HG02642 (cell line): Measurements from ENCODE around the gene CXADR.

Source experiments
- ATAC-seq: cut with Tn5 transposase; IDR thresholded peaks from one replicate; pipeline ENCODE4 v1.9.1; 2021; ENCODE audit warnings: mild to moderate bottlenecking; ENCODE audit not compliant: unreplicated experiment, poor library complexity

CXADR gene

DNA sequence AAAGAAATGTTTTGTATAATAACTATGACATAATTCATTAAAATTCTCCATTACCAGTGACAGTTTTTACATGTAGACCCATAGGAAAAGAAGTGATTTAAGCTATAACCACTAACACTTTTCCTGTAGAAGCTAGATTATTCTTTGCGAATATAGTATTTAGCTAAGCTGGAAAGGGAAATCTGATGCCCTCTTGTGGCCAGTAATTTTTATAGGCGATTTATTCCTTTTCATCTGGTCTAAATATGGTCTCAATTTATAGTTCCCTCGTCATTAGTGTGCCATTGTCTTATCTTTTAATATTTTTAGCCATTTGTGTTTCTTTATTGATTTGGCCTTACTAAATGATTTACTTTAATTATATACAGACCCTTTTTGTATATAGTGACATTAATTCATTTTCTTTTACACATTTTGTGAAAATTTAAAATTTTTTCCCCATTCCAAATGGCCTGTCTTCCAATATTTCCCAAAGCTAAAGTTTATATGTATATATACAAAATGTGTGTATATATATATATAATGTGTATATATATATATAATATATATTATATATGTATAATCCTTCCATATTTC is 73.1 kb downstream of the CXADR start:
- ATAC-seq = no peak

GRCh38 chr21:17590430-17590829 is 77.6 kb downstream of the CXADR start:
- no peak for ATAC-seq

DNA sequence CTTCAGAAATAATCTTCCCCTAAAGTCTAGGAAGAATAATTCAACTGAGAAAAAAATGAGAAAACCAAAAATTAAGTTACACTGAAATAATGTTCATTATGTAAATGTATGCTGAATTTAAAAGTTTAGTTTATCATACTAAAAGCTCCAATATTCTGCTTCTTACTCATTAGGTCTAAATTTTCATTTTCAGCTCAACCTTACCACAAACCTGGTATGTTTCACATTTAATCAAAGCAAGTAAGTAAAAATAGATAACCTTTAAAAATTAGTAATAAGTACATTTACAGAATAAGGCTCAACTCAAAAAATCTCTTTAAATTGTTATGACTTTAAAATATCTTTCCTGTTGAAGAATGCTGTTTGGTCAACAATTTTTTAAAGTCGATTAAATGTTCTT is 84.8 kb downstream of the CXADR start:
- no peak for ATAC-seq

DNA sequence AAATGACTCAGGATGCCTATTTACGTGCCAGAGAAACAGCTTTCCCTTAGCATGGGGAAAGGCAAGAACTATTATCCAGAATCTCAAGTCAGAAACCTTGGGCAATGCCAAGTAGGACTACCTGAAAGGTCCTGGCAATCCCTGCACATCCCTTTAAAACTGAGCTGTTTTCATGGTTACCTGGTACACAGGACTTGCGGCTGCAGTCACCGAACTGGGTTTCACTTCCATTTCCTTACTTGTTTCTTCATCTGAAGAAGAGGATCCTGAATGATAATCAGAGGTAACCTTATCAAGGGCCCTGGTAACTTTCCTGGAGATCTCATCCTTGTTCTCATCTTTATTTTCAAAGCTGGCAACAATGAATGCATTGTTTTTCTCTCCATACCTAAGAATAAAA is 85.6 kb downstream of the CXADR start:
- peak; percentile 81 for ATAC-seq

- ATAC-seq = no peak
Measured at GRCh38 chr21:17602874-17603273, 90.0 kb downstream of the CXADR start.

DNA sequence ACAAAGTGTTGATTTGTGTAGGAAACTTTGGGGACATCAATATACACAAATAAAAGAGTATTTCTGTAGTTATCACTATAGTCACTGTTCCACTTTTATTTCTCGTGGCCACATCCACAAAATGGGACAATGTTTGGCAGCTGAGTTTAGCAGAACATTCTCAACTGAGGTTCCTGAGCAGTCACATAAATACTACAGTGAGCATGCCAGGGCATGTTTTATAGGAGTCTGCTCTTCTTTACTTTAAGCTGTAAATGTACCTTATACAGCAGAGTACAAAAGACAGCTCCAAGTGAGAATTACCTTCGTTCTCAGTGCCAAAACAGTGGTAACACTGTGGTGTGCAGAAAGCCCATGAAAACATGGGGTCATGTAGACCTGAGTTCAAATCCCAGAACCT is 94.8 kb downstream of the CXADR start:
- ATAC-seq = no peak

GRCh38 chr21:17609681-17610080 is 96.8 kb downstream of the CXADR start:
- no peak for ATAC-seq

- no peak for ATAC-seq
Measured at GRCh38 chr21:17610911-17611310, 98.1 kb downstream of the CXADR start.

DNA sequence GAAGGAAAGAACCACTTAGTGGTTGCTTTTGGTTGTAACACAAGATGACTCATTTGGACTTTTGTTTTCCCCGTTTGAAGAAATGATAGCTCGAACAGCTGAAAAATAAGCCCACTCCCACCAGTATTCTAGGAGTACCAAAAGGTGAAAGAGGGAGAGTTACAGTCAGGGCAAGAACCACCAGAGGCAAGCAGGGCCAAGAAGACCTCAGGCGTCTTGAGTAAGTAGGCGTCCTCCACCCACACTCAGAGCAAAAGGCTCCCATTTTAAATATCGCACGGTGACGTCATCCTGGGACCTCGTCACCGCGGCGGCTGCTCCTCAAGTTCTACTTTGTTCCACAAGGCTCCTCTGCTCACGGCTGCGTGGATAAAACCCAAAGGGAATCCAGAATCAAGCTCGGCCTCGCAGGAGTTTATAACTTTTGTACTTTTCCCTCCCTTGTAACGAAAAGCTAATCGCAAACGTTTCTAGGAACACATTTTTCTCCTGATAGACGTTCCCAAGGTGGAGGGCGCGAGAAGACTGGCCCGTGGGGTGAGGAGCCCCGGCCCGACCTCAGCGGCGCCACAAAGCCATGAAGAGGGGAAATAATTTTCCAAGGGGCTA is 98.7 kb downstream of the CXADR start:
- ATAC-seq = peak; percentile 71

- peak; percentile 9 for ATAC-seq
Measured at GRCh38 chr21:17612023-17612564, 99.3 kb downstream of the CXADR start.

- peak; percentile 87 for ATAC-seq
Measured at GRCh38 chr21:17612565-17613241, 99.9 kb downstream of the CXADR start, which contains the start of gene BTG3. Gene BTG3 (minus strand): TSS chr21:17612901. CDS start chr21:17609144, 3,757 bp downstream.

- no peak for ATAC-seq
Measured at GRCh38 chr21:17613242-17613676, 100.4 kb downstream of the CXADR start.

DNA sequence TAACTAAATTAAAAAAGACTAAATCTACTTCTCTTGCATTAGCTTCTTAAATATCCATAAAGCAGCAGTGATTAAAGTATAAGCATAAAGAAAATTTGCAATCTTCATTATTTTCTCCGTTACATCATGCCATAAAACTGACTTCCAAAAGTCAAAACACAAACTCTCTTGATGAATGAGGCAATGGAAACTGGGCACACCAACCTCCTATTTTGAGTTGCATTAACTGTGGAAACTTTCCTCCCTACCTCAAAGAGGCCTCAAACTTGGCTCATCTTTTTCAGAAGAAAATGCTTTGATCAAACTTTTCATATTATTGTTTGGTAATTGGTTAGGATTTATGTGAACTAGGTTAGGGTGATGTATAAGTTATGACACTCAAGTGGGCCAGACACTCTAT is 104.0 kb downstream of the CXADR start:
- ATAC-seq = no peak

DNA sequence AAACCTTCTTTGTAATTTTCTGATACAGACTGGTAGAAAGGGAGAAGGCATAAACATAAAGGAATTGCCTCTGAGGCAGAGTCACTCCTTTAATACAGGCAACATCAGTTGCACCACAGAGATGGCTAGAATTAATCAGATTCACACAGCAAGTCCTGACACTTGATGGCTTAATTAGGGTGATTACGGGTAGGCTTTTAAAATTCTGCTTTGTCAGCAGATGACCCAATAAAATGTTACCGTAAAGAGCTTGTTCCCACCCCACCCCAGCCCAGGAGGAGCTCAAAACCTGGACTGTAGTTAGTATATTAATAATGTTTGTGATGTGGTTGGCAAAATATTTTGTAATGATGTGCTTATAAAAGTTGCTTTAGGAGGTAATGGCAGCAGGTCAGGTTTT is 109.2 kb downstream of the CXADR start:
- ATAC-seq = no peak

DNA sequence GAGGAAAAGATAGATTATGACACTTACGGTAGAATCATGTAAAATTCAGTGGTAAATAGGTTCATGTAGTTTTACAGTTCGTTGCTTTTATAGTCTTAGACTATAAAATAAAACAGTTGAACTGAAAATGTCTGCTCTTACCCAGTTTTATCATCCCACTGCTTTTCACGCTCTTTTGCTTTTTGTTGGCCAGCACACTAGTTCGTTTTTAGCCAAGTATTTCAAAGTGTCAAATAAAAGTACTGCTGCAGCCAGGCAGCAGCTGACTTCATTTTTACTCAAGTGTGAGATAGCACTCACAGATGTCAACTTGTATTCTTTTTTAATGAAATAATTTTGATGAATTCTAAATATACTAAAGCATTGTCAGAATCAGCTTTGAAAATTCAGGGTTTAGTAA is 118.4 kb downstream of the CXADR start:
- ATAC-seq = no peak

- no peak for ATAC-seq
Measured at GRCh38 chr21:17636711-17637110, 123.9 kb downstream of the CXADR start.

DNA sequence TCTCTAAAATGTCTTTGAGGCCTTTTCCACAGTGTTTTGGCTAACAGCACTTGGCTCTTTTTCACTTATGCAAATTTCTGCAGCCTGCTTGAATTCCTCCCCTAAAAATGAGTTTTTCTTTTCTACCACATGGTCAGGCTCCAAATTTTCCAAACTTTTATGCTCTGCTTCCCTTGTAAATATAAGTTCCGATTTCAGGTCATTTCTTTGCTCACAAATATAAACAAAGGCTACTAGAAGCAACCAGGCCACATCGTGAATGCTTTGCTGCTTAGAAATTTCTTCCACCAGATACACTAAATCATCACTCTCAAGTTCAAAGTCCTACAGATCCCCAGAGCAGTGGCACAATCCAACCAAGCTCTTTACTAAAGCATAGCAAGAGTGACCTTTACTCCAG is 128.0 kb downstream of the CXADR start:
- ATAC-seq = no peak
